Measurements from ENCODE around the gene TCFL5. TPM values are rescaled to one million over a fixed set of nuclear protein-coding genes. Genes with fewer than 3 reads are reported as not detected.

Gene TCFL5
- total and polyA plus RNA-seq, 2 donors (not counting 3 experiments of a cell fraction or from before 2014, with no cell fraction given), result 4.4 to 11.1 TPM

DNA sequence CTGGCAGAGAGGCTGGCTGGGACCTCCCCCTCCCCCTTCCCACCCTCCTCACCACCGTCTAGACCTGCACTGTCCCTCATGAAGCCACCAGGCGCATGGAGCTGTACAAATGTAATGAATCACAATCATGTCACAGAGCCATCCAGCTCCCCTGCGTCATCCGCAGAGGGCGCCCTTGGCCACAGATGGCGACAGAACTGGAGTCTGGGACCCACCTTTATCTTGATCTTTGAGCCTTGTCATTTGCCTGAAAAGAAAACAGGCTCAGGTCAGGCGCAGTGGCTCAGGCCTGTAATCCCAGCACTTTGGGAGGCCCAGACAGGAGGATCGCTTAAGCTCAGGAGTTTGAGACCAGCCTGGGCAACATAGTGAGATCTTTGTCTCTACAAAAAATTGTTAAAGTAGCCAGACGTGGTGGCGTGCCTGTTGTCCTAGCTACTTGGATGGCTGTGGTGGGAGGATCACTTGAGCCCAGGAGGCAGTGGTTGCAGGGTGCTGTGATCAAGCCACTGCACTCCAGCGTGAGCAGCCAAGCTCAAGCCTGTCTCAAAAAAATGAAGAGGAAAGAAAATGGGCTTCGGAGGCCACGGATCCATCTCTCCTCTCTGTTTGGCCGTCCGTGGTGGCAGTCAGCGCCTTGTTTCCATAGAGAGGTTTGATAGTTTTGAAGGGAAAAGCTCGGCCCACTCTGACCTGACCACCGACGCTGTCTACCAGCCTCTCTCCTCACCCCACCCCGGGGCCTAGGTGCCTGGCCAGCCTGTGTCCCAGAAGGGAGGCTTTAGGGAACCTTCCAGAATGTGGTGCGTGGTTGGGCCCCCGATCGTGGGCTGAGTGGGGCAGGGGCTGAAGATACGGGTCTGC is 38.6 kb downstream of the TCFL5 start:
- CTCF ChIA-PET, result interaction anchor here (0.6 to 2.0 kb wide), 11 partner anchors 9 to 408 kb away, joined by 3 to 14 read pairs (median 4); partner anchors contain the start of gene MRGBP
- peaks cover 15% of the 10 kb centered on the region for H3K4me1 ChIP-seq (ENCODE audit: control insufficient read depth, extremely low read depth, insufficient read depth, low read length)
- no peak overlapping the region for H2AFZ ChIP-seq (ENCODE audit: low read depth, low read length)
- H3K9ac ChIP-seq (replicated peaks; ENCODE audit: extremely low read depth, insufficient read depth, low read length), result no peak overlapping the region
- BruUV-seq (replicated peaks), result no TSS peak
- dilution Hi-C loops (cut with MboI; ENCODE audit: extremely low pct_ligation_motif_present, low sequenced_read_pairs) (no loop called here), intact Hi-C loops (cut with micrococcal nuclease) (no loop called here)
- H3K9me1 ChIP-seq (replicated peaks; ENCODE audit: control insufficient read depth, extremely low read depth, insufficient read depth, low read length), result no peaks in the 10 kb centered on the region
- no peaks in the 10 kb centered on the region for H3K79me2 ChIP-seq (ENCODE audit: control insufficient read depth, insufficient read depth, low read length)
- no peaks in the 10 kb centered on the region for H3K36me3 ChIP-seq (ENCODE audit: control insufficient read depth in 2 of 2, extremely low read depth in 1 of 2, insufficient read depth in 2 of 2, low read length in 2 of 2)
- no peak for DNase-seq (ENCODE audit: low read depth, low spot score)
- no peaks in the 10 kb centered on the region for H4K20me1 ChIP-seq (replicated peaks; ENCODE audit: control insufficient read depth, extremely low read depth, insufficient read depth, low read length)
- no peak overlapping the region for H3K4me3 ChIP-seq (replicated peaks in 1 of 3; ENCODE audit: insufficient read depth in 1 of 3, low read depth in 1 of 3, low read length in 3 of 3)
- H3K27ac ChIP-seq (ENCODE audit: insufficient read depth, low read depth, low read length), result no peak overlapping the region
- H3K9me3 ChIP-seq (replicated peaks; ENCODE audit: control insufficient read depth, insufficient read depth, low read length), result no peaks in the 10 kb centered on the region
- no peak for TF ChIP-seq EZH2 (IDR thresholded peaks at IDR 0.05; ENCODE audit: borderline replicate concordance, low read depth, low read length, severe bottlenecking)
- TF ChIP-seq, protein P1, sequence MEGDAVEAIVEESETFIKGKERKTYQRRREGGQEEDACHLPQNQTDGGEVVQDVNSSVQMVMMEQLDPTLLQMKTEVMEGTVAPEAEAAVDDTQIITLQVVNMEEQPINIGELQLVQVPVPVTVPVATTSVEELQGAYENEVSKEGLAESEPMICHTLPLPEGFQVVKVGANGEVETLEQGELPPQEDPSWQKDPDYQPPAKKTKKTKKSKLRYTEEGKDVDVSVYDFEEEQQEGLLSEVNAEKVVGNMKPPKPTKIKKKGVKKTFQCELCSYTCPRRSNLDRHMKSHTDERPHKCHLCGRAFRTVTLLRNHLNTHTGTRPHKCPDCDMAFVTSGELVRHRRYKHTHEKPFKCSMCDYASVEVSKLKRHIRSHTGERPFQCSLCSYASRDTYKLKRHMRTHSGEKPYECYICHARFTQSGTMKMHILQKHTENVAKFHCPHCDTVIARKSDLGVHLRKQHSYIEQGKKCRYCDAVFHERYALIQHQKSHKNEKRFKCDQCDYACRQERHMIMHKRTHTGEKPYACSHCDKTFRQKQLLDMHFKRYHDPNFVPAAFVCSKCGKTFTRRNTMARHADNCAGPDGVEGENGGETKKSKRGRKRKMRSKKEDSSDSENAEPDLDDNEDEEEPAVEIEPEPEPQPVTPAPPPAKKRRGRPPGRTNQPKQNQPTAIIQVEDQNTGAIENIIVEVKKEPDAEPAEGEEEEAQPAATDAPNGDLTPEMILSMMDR (IDR thresholded peaks at IDR 0.05; ENCODE audit: extremely low read depth in 1 of 2, insufficient read depth in 1 of 2, low read depth in 1 of 2, low read length in 2 of 2), result peak; percentile 10 to 17
- POLR2A ChIA-PET, result interaction anchor here (0.6 kb wide), 1 partner anchor 115 kb away, joined by 3 read pairs; no protein-coding TSS in a partner anchor
- no peak overlapping the region for H3K4me2 ChIP-seq (ENCODE audit: insufficient read depth, low read length)
- no peak for FAIRE-seq
- H3K27me3 ChIP-seq (ENCODE audit: control insufficient read depth in 2 of 2, insufficient read depth in 2 of 2, low read length in 2 of 2), result no peaks in the 10 kb centered on the region

DNA sequence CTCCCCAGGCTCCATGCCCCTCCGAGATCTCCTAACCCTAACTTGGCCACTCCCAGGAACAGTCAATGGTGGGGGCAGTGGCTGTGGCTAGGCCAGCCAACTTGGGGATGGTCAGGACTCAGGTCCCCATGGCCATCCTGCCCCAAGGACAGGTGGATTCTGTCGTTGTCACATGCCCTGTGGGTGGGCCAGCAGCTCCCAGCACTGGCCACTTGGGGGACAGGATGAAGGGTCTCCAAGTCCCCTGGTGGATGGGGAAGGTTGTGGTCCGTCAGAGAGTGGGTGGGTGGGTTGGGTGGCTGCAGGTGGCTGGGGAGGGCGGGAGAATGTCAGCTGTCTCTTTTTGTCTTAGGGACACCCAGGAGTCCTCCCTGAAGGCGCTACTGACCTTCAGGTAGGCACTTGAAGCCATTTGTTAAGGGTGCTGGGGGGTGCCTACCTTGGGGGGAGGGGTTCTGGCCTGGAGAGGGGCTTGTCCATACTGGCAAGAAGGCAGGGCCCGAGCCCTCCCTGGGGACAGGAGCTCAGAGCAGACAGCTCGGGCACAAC is 39.3 kb downstream of the TCFL5 start:
- Histone ChIP-seq H2AFZ (ENCODE audit: low read depth, low read length) (no peak overlapping the region), H3K4me2 (ENCODE audit: insufficient read depth, low read length) (no peak overlapping the region), H3K79me2 (ENCODE audit: control insufficient read depth, insufficient read depth, low read length) (no peaks in the 10 kb centered on the region), H3K4me3 (replicated peaks in 1 of 3; ENCODE audit: insufficient read depth in 1 of 3, low read depth in 1 of 3, low read length in 3 of 3) (no peak overlapping the region), H3K36me3 (ENCODE audit: control insufficient read depth in 2 of 2, extremely low read depth in 1 of 2, insufficient read depth in 2 of 2, low read length in 2 of 2) (no peaks in the 10 kb centered on the region), H3K9ac (replicated peaks; ENCODE audit: extremely low read depth, insufficient read depth, low read length) (no peak overlapping the region), H4K20me1 (replicated peaks; ENCODE audit: control insufficient read depth, extremely low read depth, insufficient read depth, low read length) (no peaks in the 10 kb centered on the region), H3K27me3 (ENCODE audit: control insufficient read depth in 2 of 2, insufficient read depth in 2 of 2, low read length in 2 of 2) (peaks cover 0 to 4% of the 10 kb centered on the region in 2 experiments), H3K9me3 (replicated peaks; ENCODE audit: control insufficient read depth, insufficient read depth, low read length) (no peaks in the 10 kb centered on the region), H3K27ac (ENCODE audit: insufficient read depth, low read depth, low read length) (no peak overlapping the region), H3K4me1 (ENCODE audit: control insufficient read depth, extremely low read depth, insufficient read depth, low read length) (peaks cover 15% of the 10 kb centered on the region), H3K9me1 (replicated peaks; ENCODE audit: control insufficient read depth, extremely low read depth, insufficient read depth, low read length) (no peaks in the 10 kb centered on the region)
- no TSS peak for BruUV-seq (replicated peaks)
- intact Hi-C loops (cut with micrococcal nuclease), result no loop called here
- DNase-seq (ENCODE audit: low read depth, low spot score) (no peak), FAIRE-seq (no peak)
- TF ChIP-seq POLR2AphosphoS5 (IDR thresholded peaks at IDR 0.05; ENCODE audit: insufficient read depth, low read depth, low read length) (no peak), JUN (IDR thresholded peaks at IDR 0.05; ENCODE audit: borderline replicate concordance, insufficient read depth, insufficient read length, low read depth) (no peak), EZH2 (IDR thresholded peaks at IDR 0.05; ENCODE audit: borderline replicate concordance, low read depth, low read length, severe bottlenecking) (no peak), POLR2A (IDR thresholded peaks at IDR 0.05; ENCODE audit: low read depth, low read length) (no peak)
- TF ChIP-seq, protein P1 (IDR thresholded peaks at IDR 0.05; ENCODE audit: extremely low read depth in 1 of 2, insufficient read depth in 1 of 2, low read depth in 1 of 2, low read length in 2 of 2), result no peak
- TF ChIP-seq, protein P2, sequence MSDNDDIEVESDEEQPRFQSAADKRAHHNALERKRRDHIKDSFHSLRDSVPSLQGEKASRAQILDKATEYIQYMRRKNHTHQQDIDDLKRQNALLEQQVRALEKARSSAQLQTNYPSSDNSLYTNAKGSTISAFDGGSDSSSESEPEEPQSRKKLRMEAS (IDR thresholded peaks at IDR 0.05; ENCODE audit: insufficient read depth, insufficient read length), result no peak
- dilution Hi-C loops (cut with MboI; ENCODE audit: extremely low pct_ligation_motif_present, low sequenced_read_pairs), result no loop called here
- ChIA-PET POLR2A (no interaction called here), CTCF (interaction anchor here (0.6 to 2.0 kb wide), 11 partner anchors 10 to 408 kb away, joined by 3 to 14 read pairs (median 4); partner anchors contain the start of gene MRGBP)

Data from endothelial cell of umbilical vein (primary cell).